Mesenchymal stem cell (in vitro differentiated cells and primary cell): ENCODE data around the gene HMGCS1.

Source experiments
- DNase-seq: peaks from one replicate; pipeline ENCODE4 v3.0.0-alpha.2; 2013
- H2AFZ ChIP-seq: one replicate; pipeline ENCODE4 v1.6.1; 2013; ENCODE audit warnings: low read depth, mild to moderate bottlenecking, control low read depth, inconsistent platforms, low read length, moderate library complexity
- H2AK5ac ChIP-seq: 2 replicates; pipeline ENCODE4 v1.6.1; 2013; ENCODE audit warnings: low read length, moderate library complexity, mild to moderate bottlenecking, inconsistent platforms; ENCODE audit not compliant: severe bottlenecking
- H2BK120ac ChIP-seq: one replicate; pipeline ENCODE4 v1.6.1; 2013; ENCODE audit warnings: low read depth, mild to moderate bottlenecking, inconsistent platforms, low read length, moderate library complexity
- H2BK12ac ChIP-seq, 2 experiments: one replicate each; pipeline ENCODE4 v1.6.1; 2013; ENCODE audit warnings: inconsistent platforms in 2 of 2, low read length in 2 of 2, mild to moderate bottlenecking in 2 of 2, moderate library complexity in 2 of 2, control low read depth in 1 of 2
- H2BK15ac ChIP-seq: one replicate; pipeline ENCODE4 v1.6.1; 2013; ENCODE audit warnings: mild to moderate bottlenecking, low read depth, inconsistent platforms; ENCODE audit not compliant: poor library complexity, severe bottlenecking
- H2BK5ac ChIP-seq: 2 replicates; pipeline ENCODE4 v1.6.1; 2013; ENCODE audit warnings: low read depth, mild to moderate bottlenecking, low read length, control low read depth, inconsistent platforms; ENCODE audit not compliant: poor library complexity, severe bottlenecking
- H3K14ac ChIP-seq, 2 experiments: one replicate each; pipeline ENCODE4 v1.6.1; 2013; ENCODE audit warnings: inconsistent platforms in 2 of 2, low read length in 2 of 2, control low read depth in 1 of 2, mild to moderate bottlenecking in 1 of 2, moderate library complexity in 1 of 2
- H3K18ac ChIP-seq, 2 experiments: one replicate each; pipeline ENCODE4 v1.6.1; 2013; ENCODE audit warnings: inconsistent platforms in 2 of 2, low read length in 2 of 2, control low read depth in 1 of 2, low read depth in 1 of 2, mild to moderate bottlenecking in 1 of 2
- H3K23ac ChIP-seq, 2 experiments: one replicate each; pipeline ENCODE4 v1.6.1; 2013; ENCODE audit warnings: inconsistent platforms in 2 of 2, low read length in 2 of 2, mild to moderate bottlenecking in 2 of 2, moderate library complexity in 2 of 2, control low read depth in 1 of 2
- H3K27ac ChIP-seq: 2 replicates; pipeline ENCODE4 v1.5.1; 2013; ENCODE audit warnings: mild to moderate bottlenecking, moderate library complexity, low read length, control low read depth, inconsistent platforms; ENCODE audit not compliant: poor library complexity, severe bottlenecking
- H3K27me3 ChIP-seq, 2 experiments: 2 replicates each; pipeline versions ENCODE4 v1.6.1 to v1.7.0; 2013; ENCODE audit warnings: low read length in 2 of 2, mild to moderate bottlenecking in 2 of 2, moderate library complexity in 2 of 2, control low read depth in 1 of 2, inconsistent platforms in 1 of 2; ENCODE audit not compliant: control insufficient read depth in 1 of 2, insufficient read depth in 1 of 2
- H3K36me3 ChIP-seq, 2 experiments: 2 replicates each; pipeline versions ENCODE4 v1.6.1 to v1.7.0; 2013; ENCODE audit warnings: low read length in 2 of 2, control low read depth in 1 of 2, inconsistent platforms in 1 of 2, low read depth in 1 of 2, mild to moderate bottlenecking in 1 of 2; ENCODE audit not compliant: insufficient read depth in 2 of 2, control insufficient read depth in 1 of 2
- H3K4ac ChIP-seq, 2 experiments: one replicate each; pipeline ENCODE4 v1.6.1; 2013; ENCODE audit warnings: inconsistent platforms in 2 of 2, low read length in 2 of 2, mild to moderate bottlenecking in 2 of 2, moderate library complexity in 2 of 2, control low read depth in 1 of 2, low read depth in 1 of 2
- H3K4me1 ChIP-seq: 2 replicates; pipeline ENCODE4 v1.6.1; 2013; ENCODE audit warnings: low read depth, low read length, control low read depth; ENCODE audit not compliant: control insufficient read depth, insufficient read depth
- H3K4me2 ChIP-seq: 2 replicates; pipeline ENCODE4 v1.6.1; 2013; ENCODE audit warnings: low read length, mild to moderate bottlenecking, inconsistent platforms; ENCODE audit not compliant: poor library complexity, severe bottlenecking
- H3K4me3 ChIP-seq, 2 experiments: 2 replicates each; pipeline versions ENCODE4 v1.5.1 to v1.7.0; 2013; ENCODE audit warnings: low read length in 2 of 2, mild to moderate bottlenecking in 2 of 2, control low read depth in 1 of 2, low read depth in 1 of 2; ENCODE audit not compliant: insufficient read depth in 1 of 2
- H3K79me1 ChIP-seq: replicated peaks from 2 replicates; pipeline ENCODE4 v1.6.1; 2013; ENCODE audit warnings: mild to moderate bottlenecking, control low read depth, low read length, inconsistent platforms; ENCODE audit not compliant: poor library complexity, severe bottlenecking
- H3K9ac ChIP-seq: 2 replicates; pipeline ENCODE4 v1.7.0; 2013; ENCODE audit warnings: mild to moderate bottlenecking, low read length, moderate library complexity
- H3K9me3 ChIP-seq: 2 replicates; pipeline ENCODE4 v1.7.0; 2013; ENCODE audit warnings: mild to moderate bottlenecking, low read length; ENCODE audit not compliant: control insufficient read depth
- H4K8ac ChIP-seq: one replicate; pipeline ENCODE4 v1.6.1; 2013; ENCODE audit warnings: inconsistent platforms, mild to moderate bottlenecking, low read length, moderate library complexity
- H4K91ac ChIP-seq: one replicate; pipeline ENCODE4 v1.6.1; 2013; ENCODE audit warnings: mild to moderate bottlenecking, low read length, inconsistent platforms
- WGBS: methylation state at CpG from one replicate; pipeline ENCODE4 v1.1.7; 2013; ENCODE audit warnings: mixed read lengths; 5-methylcytosine and 5-hydroxymethylcytosine counted together

Gene HMGCS1

DNA sequence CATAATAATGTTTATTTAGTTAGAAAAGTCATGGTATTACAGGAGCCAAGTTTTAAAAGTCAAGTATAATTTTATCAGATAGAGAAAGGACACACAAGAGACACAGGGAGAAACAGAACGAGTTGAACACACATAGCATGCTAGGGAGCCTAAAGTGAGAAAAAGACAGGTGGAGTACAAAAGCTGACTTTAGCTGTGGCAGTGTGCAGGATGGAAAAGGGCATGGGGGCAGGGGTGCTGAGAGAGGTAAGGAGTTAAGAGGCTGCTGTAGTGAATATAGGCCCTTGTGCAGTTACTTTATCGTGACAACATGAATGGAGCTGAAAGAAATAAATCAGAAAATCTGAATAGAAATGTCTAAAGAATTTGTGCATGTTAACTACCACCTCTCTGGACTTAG is 18.0 kb downstream of the HMGCS1 start:
- no peak for DNase-seq
- no peak overlapping the region for H2BK15ac ChIP-seq
- H3K27ac ChIP-seq: no peak overlapping the region
- no peak overlapping the region for H3K9ac ChIP-seq
- no peak overlapping the region for H4K8ac ChIP-seq
- no peaks in the 10 kb centered on the region for H3K27me3 ChIP-seq
- no peaks in the 10 kb centered on the region for H3K9me3 ChIP-seq
- peaks cover 3 to 95% of the 10 kb centered on the region in 2 experiments for H3K36me3 ChIP-seq
- no peak overlapping the region for H2AFZ ChIP-seq
- no peak overlapping the region for H3K14ac ChIP-seq
- peaks cover 11% of the 10 kb centered on the region for H3K79me1 ChIP-seq
- no peak overlapping the region for H3K23ac ChIP-seq
- H2BK120ac ChIP-seq: no peak overlapping the region
- H3K18ac ChIP-seq: no peak overlapping the region
- H3K4me1 ChIP-seq: peaks cover 2% of the 10 kb centered on the region
- H2AK5ac ChIP-seq: no peak overlapping the region
- no peak overlapping the region for H2BK12ac ChIP-seq
- WGBS: 98% methylated on average over 2 of the region's 2 CpGs
- H3K4me3 ChIP-seq: no peak overlapping the region
- H3K4ac ChIP-seq: no peak overlapping the region
- H2BK5ac ChIP-seq: no peak overlapping the region
- H3K4me2 ChIP-seq: no peak overlapping the region
- H4K91ac ChIP-seq: no peak overlapping the region

- Histone ChIP-seq H2AK5ac (no peak overlapping the region), H3K14ac (no peak overlapping the region), H3K79me1 (peaks cover 12% of the 10 kb centered on the region), H3K9ac (no peak overlapping the region), H3K9me3 (no peaks in the 10 kb centered on the region), H3K4ac (no peak overlapping the region), H4K8ac (no peak overlapping the region), H2BK12ac (no peak overlapping the region), H2AFZ (no peak overlapping the region), H3K27me3 (no peaks in the 10 kb centered on the region), H3K4me3 (no peak overlapping the region), H2BK15ac (no peak overlapping the region), H3K4me2 (no peak overlapping the region), H3K23ac (no peak overlapping the region), H2BK120ac (no peak overlapping the region), H4K91ac (no peak overlapping the region), H3K27ac (peak overlapping the region; percentile 43), H3K18ac (no peak overlapping the region), H2BK5ac (no peak overlapping the region), H3K4me1 (peaks cover 2% of the 10 kb centered on the region), H3K36me3 (peaks cover 3 to 97% of the 10 kb centered on the region in 2 experiments)
- DNase-seq: no peak
These were observed 19.0 kb downstream of the HMGCS1 start for GRCh38 chr5:43294226-43294625.

DNA sequence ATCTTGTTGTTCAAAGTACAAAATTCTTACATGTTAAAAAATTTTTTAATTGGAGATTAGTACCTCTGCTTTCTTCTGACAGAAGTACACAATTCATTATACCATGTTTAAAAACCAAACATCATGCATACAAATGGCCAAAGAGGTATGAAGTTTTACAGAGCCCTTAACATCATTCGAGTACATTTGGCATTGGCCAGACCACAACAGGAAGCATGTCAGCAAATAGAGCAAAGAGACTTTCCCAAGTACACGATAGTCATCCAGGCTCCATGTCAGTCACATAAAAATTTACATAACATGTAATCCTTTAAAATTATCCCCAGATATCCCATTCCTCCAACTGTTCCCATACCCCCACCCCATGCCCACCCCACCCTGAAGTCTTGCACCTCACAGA is 22.5 kb downstream of the HMGCS1 start:
- H3K4ac ChIP-seq: no peak overlapping the region
- H3K27me3 ChIP-seq: no peaks in the 10 kb centered on the region
- H2BK120ac ChIP-seq: no peak overlapping the region
- no peak overlapping the region for H3K23ac ChIP-seq
- H3K27ac ChIP-seq: no peak overlapping the region
- peaks cover 8 to 97% of the 10 kb centered on the region in 2 experiments for H3K36me3 ChIP-seq
- H3K9ac ChIP-seq: no peak overlapping the region
- H3K4me2 ChIP-seq: no peak overlapping the region
- no peaks in the 10 kb centered on the region for H3K9me3 ChIP-seq
- H2BK15ac ChIP-seq: no peak overlapping the region
- H4K91ac ChIP-seq: no peak overlapping the region
- H2BK12ac ChIP-seq: no peak overlapping the region
- no peak overlapping the region for H3K18ac ChIP-seq
- H4K8ac ChIP-seq: no peak overlapping the region
- peaks cover 2% of the 10 kb centered on the region for H3K4me1 ChIP-seq
- DNase-seq: no peak
- H3K79me1 ChIP-seq: peaks cover 5% of the 10 kb centered on the region
- WGBS: 74% methylated on average over 2 of the region's 2 CpGs
- no peak overlapping the region for H3K4me3 ChIP-seq
- H2BK5ac ChIP-seq: no peak overlapping the region
- H2AFZ ChIP-seq: no peak overlapping the region
- no peak overlapping the region for H2AK5ac ChIP-seq
- no peak overlapping the region for H3K14ac ChIP-seq

GRCh38 chr5:43288269-43288831 is 24.9 kb downstream of the HMGCS1 start:
- Histone ChIP-seq H3K9ac (no peak overlapping the region), H3K4me3 (no peak overlapping the region), H2BK15ac (no peak overlapping the region), H2AFZ (no peak overlapping the region), H3K23ac (no peak overlapping the region), H3K4me2 (no peak overlapping the region), H3K14ac (no peak overlapping the region), H4K8ac (no peak overlapping the region), H3K27me3 (no peaks in the 10 kb centered on the region), H2BK12ac (no peak overlapping the region), H3K27ac (no peak overlapping the region), H4K91ac (no peak overlapping the region), H2BK120ac (no peak overlapping the region), H3K4me1 (no peaks in the 10 kb centered on the region), H3K4ac (no peak overlapping the region), H3K18ac (no peak overlapping the region), H2BK5ac (no peak overlapping the region), H3K9me3 (no peaks in the 10 kb centered on the region), H2AK5ac (no peak overlapping the region), H3K79me1 (peaks cover 4% of the 10 kb centered on the region), H3K36me3 (peaks cover 8 to 73% of the 10 kb centered on the region in 2 experiments)
- WGBS: no CpG with 5 or more reads among the region's 1 CpG
- no peak for DNase-seq
